Aorta (tissue), 5 donors: ENCODE results near the gene GPR173. TPM values are rescaled to one million over a fixed set of nuclear protein-coding genes. Genes with fewer than 3 reads are reported as not detected.
A peak's percentile ranks its signal among the peaks of the same experiment; 100 is the strongest.

Experiments used
- ATAC-seq: fragments of 200-7000 bp; cut with Tn5 transposase; one replicate; pipeline ENCODE4 v1.9.1; 2022; ENCODE audit warnings: moderate library complexity; ENCODE audit not compliant: low FRiP score
- DNase-seq, 2 donors: peaks; one replicate each; pipeline ENCODE4 v3.0.0-alpha.2; 2020
- H3K27ac ChIP-seq, 2 donors: one replicate each; pipeline ENCODE4 v1.5.1; 2013; ENCODE audit warnings: low read length in 2 of 2, mild to moderate bottlenecking in 2 of 2, moderate library complexity in 2 of 2, control low read depth in 1 of 2, inconsistent platforms in 1 of 2, low read depth in 1 of 2
- H3K27me3 ChIP-seq, 2 donors: one replicate each; pipeline ENCODE4 v1.6.1; 2013; ENCODE audit warnings: control low read depth in 1 of 2, low read length in 1 of 2, mild to moderate bottlenecking in 1 of 2, moderate library complexity in 1 of 2; ENCODE audit not compliant: insufficient read depth in 2 of 2, control insufficient read depth in 1 of 2
- H3K36me3 ChIP-seq, 2 donors: one replicate each; pipeline ENCODE4 v1.6.1; 2013; ENCODE audit warnings: control low read depth in 1 of 2, low read length in 1 of 2, mild to moderate bottlenecking in 1 of 2; ENCODE audit not compliant: insufficient read depth in 2 of 2, control insufficient read depth in 1 of 2
- H3K4me1 ChIP-seq, 2 donors: one replicate each; pipeline ENCODE4 v1.6.1; 2013; ENCODE audit warnings: low read length in 2 of 2, control low read depth in 1 of 2, mild to moderate bottlenecking in 1 of 2, moderate library complexity in 1 of 2; ENCODE audit not compliant: insufficient read depth in 2 of 2, control insufficient read depth in 1 of 2
- H3K4me3 ChIP-seq, 2 donors: one replicate each; pipeline ENCODE4 v1.5.1; 2013; ENCODE audit warnings: low read length in 2 of 2, control low read depth in 1 of 2, mild to moderate bottlenecking in 1 of 2
- H3K9me3 ChIP-seq: one replicate; pipeline ENCODE4 v1.6.1; 2013; ENCODE audit warnings: mild to moderate bottlenecking, low read length; ENCODE audit not compliant: control insufficient read depth
- WGBS, 2 donors: extraction: QIAGEN DNeasy Blood & Tissue Kit; methylation state at CpG; one replicate each; pipeline ENCODE4 v1.1.7; 2013; 5-methylcytosine and 5-hydroxymethylcytosine counted together
- intact Hi-C, 2 donors: fragments of 100-400 bp; cut with DNase I; formaldehyde crosslinking; loops; one replicate each; pipeline versions ENCODE4 v1.14.2 to v1.15.0; 2022
- polyA plus RNA-seq, 2 donors: library from polyadenylated mRNA; stranded (reverse); fragments of 200-250 nt; gene quantifications; one replicate each; pipeline ENCODE4 v1.2.3, GENCODE V29; 2013
- total RNA-seq, 2 donors: library from RNA; stranded (reverse); fragmentation: NEBNext Ultra II Directional; extraction: Animal tissue kit (Norgen Biotek cat#: 25700); gene quantifications; one replicate each; pipeline ENCODE4 v1.2.1, GENCODE V29; 2021
- donor health status: healthy with polysubstance abuse.
- donor health status: Bipolar disorder and iron deficiency.
- donor health status: DM: no; HTN: no; CAD: no.
- donor health status: DM: no; HTN: no; CAD: no.
- donor health status: DM: yes; HTN: yes; CAD: no.

GPR173 gene
- total and polyA plus RNA-seq, 4 donors, result under 0.01 to 7.1 (median 2.8) TPM

GRCh38 chrX:53073115-53073586 lies 24.6 kb downstream of the GPR173 start:
- H3K9me3 ChIP-seq, result no peaks in the 10 kb centered on the region
- H3K4me1 ChIP-seq, result no peaks in the 10 kb centered on the region
- peak overlapping the region in 1 of 2 donors; percentile 2 for H3K27ac ChIP-seq
- DNase-seq, result no peak
- no peak overlapping the region for H3K4me3 ChIP-seq
- peak; percentile 51 for ATAC-seq
- no peaks in the 10 kb centered on the region for H3K27me3 ChIP-seq
- intact Hi-C loops, result no loop called here
- H3K36me3 ChIP-seq, result no peaks in the 10 kb centered on the region
- WGBS, 2 donors, result 31 to 54% methylated on average over 5 to 6 of the region's 6 CpGs

- intact Hi-C loops, result no loop called here
- no peak for DNase-seq
- no peak overlapping the region for H3K4me3 ChIP-seq
- WGBS, 2 donors, result 87 to 88% methylated on average over 7 of the region's 7 CpGs
- no peak overlapping the region for H3K27ac ChIP-seq
- no peaks in the 10 kb centered on the region for H3K9me3 ChIP-seq
- H3K36me3 ChIP-seq, result no peaks in the 10 kb centered on the region
- no peak for ATAC-seq
- no peaks in the 10 kb centered on the region for H3K27me3 ChIP-seq
- no peaks in the 10 kb centered on the region for H3K4me1 ChIP-seq
These were observed 26.4 kb downstream of the GPR173 start for GRCh38 chrX:53075011-53075410.

GRCh38 chrX:53076671-53077070 lies 28.1 kb downstream of the GPR173 start:
- no peak overlapping the region for H3K27ac ChIP-seq
- H3K4me3 ChIP-seq, result no peak overlapping the region
- WGBS, 2 donors, result 91 to 95% methylated on average over 21 of the region's 21 CpGs
- ATAC-seq (no peak), DNase-seq (no peak)
- H3K4me1 ChIP-seq, result no peaks in the 10 kb centered on the region
- intact Hi-C loops, result no loop called here
- H3K27me3 ChIP-seq, result no peaks in the 10 kb centered on the region
- no peaks in the 10 kb centered on the region for H3K9me3 ChIP-seq
- H3K36me3 ChIP-seq, result no peaks in the 10 kb centered on the region

- WGBS, 2 donors, result 86 to 89% methylated on average over 27 of the region's 27 CpGs
- Histone ChIP-seq H3K4me3 (no peak overlapping the region), H3K36me3 (no peaks in the 10 kb centered on the region), H3K27me3 (no peaks in the 10 kb centered on the region), H3K4me1 (no peaks in the 10 kb centered on the region), H3K9me3 (no peaks in the 10 kb centered on the region), H3K27ac (no peak overlapping the region)
- ATAC-seq, result no peak
- intact Hi-C loops, result no loop called here
- no peak for DNase-seq
These were observed 28.9 kb downstream of the GPR173 start for GRCh38 chrX:53077207-53078197.

GRCh38 chrX:53078943-53079342 lies 30.4 kb downstream of the GPR173 start:
- H3K9me3 ChIP-seq, result no peaks in the 10 kb centered on the region
- no peak overlapping the region for H3K4me3 ChIP-seq
- H3K27me3 ChIP-seq, result no peaks in the 10 kb centered on the region
- 40 to 80% methylated on average over 1 of the region's 1 CpG for WGBS, 2 donors
- no peaks in the 10 kb centered on the region for H3K36me3 ChIP-seq
- intact Hi-C loops, result no loop called here
- H3K4me1 ChIP-seq, result no peaks in the 10 kb centered on the region
- no peak for DNase-seq
- no peak for ATAC-seq
- H3K27ac ChIP-seq, result no peak overlapping the region

- ATAC-seq (no peak), DNase-seq (no peak)
- Histone ChIP-seq H3K27me3 (no peaks in the 10 kb centered on the region), H3K4me1 (no peaks in the 10 kb centered on the region), H3K9me3 (no peaks in the 10 kb centered on the region), H3K36me3 (no peaks in the 10 kb centered on the region), H3K4me3 (no peak overlapping the region), H3K27ac (peak overlapping the region in 1 of 2 donors; percentile 47)
- WGBS, 2 donors, result 16 to 39% methylated on average over 16 to 17 of the region's 17 CpGs
- intact Hi-C loops, result no loop called here
These were observed 32.3 kb downstream of the GPR173 start for GRCh38 chrX:53080628-53081580.

GRCh38 chrX:53081925-53082772 lies 33.6 kb downstream of the GPR173 start, which contains the start of gene TSPYL2:
TSPYL2 (plus strand) TSS chrX:53082367; CDS start chrX:53082499, 132 bp downstream.
- WGBS, 2 donors, result 0 to 37% methylated on average over 62 to 86 of the region's 86 CpGs
- no peaks in the 10 kb centered on the region for H3K27me3 ChIP-seq
- intact Hi-C loops, result no loop called here
- peak within 1 kb of the TSS; percentile 70 for H3K27ac ChIP-seq
- H3K36me3 ChIP-seq, result no peaks in the 10 kb centered on the region
- peak; percentile 93 for ATAC-seq
- peak; percentile 96 for DNase-seq
- peaks cover 0 to 2% of the 10 kb centered on the region in 2 donors for H3K4me1 ChIP-seq
- peak within 1 kb of the TSS; percentile 43 to 75 for H3K4me3 ChIP-seq
- H3K9me3 ChIP-seq, result no peaks in the 10 kb centered on the region
